Chondrocyte (in vitro differentiated cells): Measurements from ENCODE around the gene GPATCH2L. TPM values are rescaled to one million over a fixed set of nuclear protein-coding genes. Genes with fewer than 3 reads are reported as not detected.

Experiments used
- DNase-seq: peaks from one replicate; pipeline ENCODE4 v3.0.0; 2021; ENCODE audit warnings: mixed read lengths, low spot score
- H3K27ac Mint-ChIP-seq: one replicate; pipeline ENCODE4 v1.8.0; 2021; ENCODE audit warnings: mild to moderate bottlenecking, moderate library complexity, mixed read lengths; ENCODE audit not compliant: unreplicated experiment
- H3K27me3 Mint-ChIP-seq: 2 replicates; pipeline ENCODE4 v1.8.0; 2021; ENCODE audit warnings: low read depth, mixed read lengths
- H3K36me3 Mint-ChIP-seq: 2 replicates; pipeline ENCODE4 v1.8.0; 2021; ENCODE audit warnings: low read depth, mixed read lengths
- H3K4me1 Mint-ChIP-seq: 2 replicates; pipeline ENCODE4 v1.8.0; 2021; ENCODE audit warnings: low read depth, mild to moderate bottlenecking, mixed read lengths
- H3K4me3 Mint-ChIP-seq: one replicate; pipeline ENCODE4 v1.8.0; 2021; ENCODE audit warnings: mild to moderate bottlenecking, moderate library complexity, mixed read lengths; ENCODE audit not compliant: unreplicated experiment
- H3K9me3 Mint-ChIP-seq: 2 replicates; pipeline ENCODE4 v1.8.0; 2021; ENCODE audit warnings: low read depth, mixed read lengths
- CTCF ChIP-seq: fragments of 200-600 bp; sonication (generic); IDR thresholded peaks from 2 replicates; pipeline ENCODE4 v1.5.0; 2021; ENCODE audit warnings: antibody characterized with exemption, mild to moderate bottlenecking, moderate library complexity
- total RNA-seq: library from RNA; stranded (reverse); gene quantifications from 3 replicates; pipeline ENCODE4 v1.2.1, GENCODE V29; 2021

GPATCH2L gene
- total RNA-seq, 1 donor from 2014 or later: 51.3 TPM

GRCh38 chr14:76152333-76152681 is 585 bp downstream of the GPATCH2L start:
- H3K4me3 Mint-ChIP-seq: peak overlapping the region; percentile 98
- peaks cover 55% of the 10 kb centered on the region for H3K4me1 Mint-ChIP-seq
- peaks cover 7% of the 10 kb centered on the region for H3K36me3 Mint-ChIP-seq
- peak overlapping the region; percentile 100 for H3K27ac Mint-ChIP-seq
- no peak for TF ChIP-seq CTCF
- peaks cover 12% of the 10 kb centered on the region for H3K27me3 Mint-ChIP-seq
- peaks cover 4% of the 10 kb centered on the region for H3K9me3 Mint-ChIP-seq
- no peak for DNase-seq

GRCh38 chr14:76153919-76154318 is 2.2 kb downstream of the GPATCH2L start:
- no peak for TF ChIP-seq CTCF
- peak overlapping the region; percentile 21 for H3K4me3 Mint-ChIP-seq
- peaks cover 14% of the 10 kb centered on the region for H3K36me3 Mint-ChIP-seq
- peaks cover 4% of the 10 kb centered on the region for H3K9me3 Mint-ChIP-seq
- peaks cover 60% of the 10 kb centered on the region for H3K4me1 Mint-ChIP-seq
- peaks cover 8% of the 10 kb centered on the region for H3K27me3 Mint-ChIP-seq
- H3K27ac Mint-ChIP-seq: peak overlapping the region; percentile 49
- DNase-seq: no peak

- Mint-ChIP-seq H3K27ac (no peak overlapping the region), H3K9me3 (peaks cover 4% of the 10 kb centered on the region), H3K36me3 (peaks cover 19% of the 10 kb centered on the region), H3K4me3 (peak overlapping the region; percentile 25), H3K27me3 (peaks cover 2% of the 10 kb centered on the region), H3K4me1 (peaks cover 60% of the 10 kb centered on the region)
- TF ChIP-seq CTCF: no peak
- no peak for DNase-seq
Observed at GRCh38 chr14:76154539-76155126, 2.9 kb downstream of the GPATCH2L start.

- no peak overlapping the region for H3K4me3 Mint-ChIP-seq
- no peaks in the 10 kb centered on the region for H3K27me3 Mint-ChIP-seq
- TF ChIP-seq CTCF: no peak
- no peak for DNase-seq
- H3K27ac Mint-ChIP-seq: no peak overlapping the region
- peaks cover 22% of the 10 kb centered on the region for H3K36me3 Mint-ChIP-seq
- H3K4me1 Mint-ChIP-seq: peaks cover 8% of the 10 kb centered on the region
- peaks cover 5% of the 10 kb centered on the region for H3K9me3 Mint-ChIP-seq
Observed at GRCh38 chr14:76163668-76164363, 12.1 kb downstream of the GPATCH2L start.

GRCh38 chr14:76168531-76168930 is 16.8 kb downstream of the GPATCH2L start:
- H3K27me3 Mint-ChIP-seq: no peaks in the 10 kb centered on the region
- no peak overlapping the region for H3K27ac Mint-ChIP-seq
- TF ChIP-seq CTCF: no peak
- H3K4me1 Mint-ChIP-seq: peaks cover 1% of the 10 kb centered on the region
- peaks cover 28% of the 10 kb centered on the region for H3K36me3 Mint-ChIP-seq
- peaks cover 5% of the 10 kb centered on the region for H3K9me3 Mint-ChIP-seq
- no peak overlapping the region for H3K4me3 Mint-ChIP-seq
- no peak for DNase-seq
